Thyroid gland (tissue), 4 donors: Measurements from ENCODE around the gene TMEM208.

Experiments
- CTCF ChIP-seq, 6 experiments: fragments of 200-600 bp in 3 of 6; fragments of 450-650 bp in 3 of 6; sonication (generic) in 3 of 6; IDR thresholded peaks; one replicate each; pipeline ENCODE4 v1.5.1; 2016 to 2019; ENCODE audit warnings: antibody characterized with exemption in 6 of 6, mild to moderate bottlenecking in 2 of 6, inconsistent platforms in 1 of 6, moderate library complexity in 1 of 6
- POLR2A ChIP-seq, 2 donors: fragments of 450-650 bp; IDR thresholded peaks; one replicate each; pipeline ENCODE4 v1.6.1; 2017; ENCODE audit warnings: antibody characterized with exemption in 2 of 2, mild to moderate bottlenecking in 2 of 2, moderate library complexity in 1 of 2

GRCh38 chr16:67264866-67265265 lies 37.9 kb downstream of the TMEM208 start:
- TF ChIP-seq CTCF (IDR thresholded peaks at IDR 0.05) (no peak), POLR2A (IDR thresholded peaks at IDR 0.05) (no peak)
